GM18873 (cell line): ENCODE data around the gene SLC3A2.

Source experiments
- ATAC-seq: cut with Tn5 transposase; IDR thresholded peaks from one replicate; pipeline ENCODE4 v1.9.1; 2021; ENCODE audit warnings: mild to moderate bottlenecking, moderate library complexity, moderate number of reproducible peaks; ENCODE audit not compliant: unreplicated experiment, low FRiP score

Gene SLC3A2

GRCh38 chr11:62905927-62906531 lies 25.3 kb downstream of the SLC3A2 start:
- no peak for ATAC-seq

DNA sequence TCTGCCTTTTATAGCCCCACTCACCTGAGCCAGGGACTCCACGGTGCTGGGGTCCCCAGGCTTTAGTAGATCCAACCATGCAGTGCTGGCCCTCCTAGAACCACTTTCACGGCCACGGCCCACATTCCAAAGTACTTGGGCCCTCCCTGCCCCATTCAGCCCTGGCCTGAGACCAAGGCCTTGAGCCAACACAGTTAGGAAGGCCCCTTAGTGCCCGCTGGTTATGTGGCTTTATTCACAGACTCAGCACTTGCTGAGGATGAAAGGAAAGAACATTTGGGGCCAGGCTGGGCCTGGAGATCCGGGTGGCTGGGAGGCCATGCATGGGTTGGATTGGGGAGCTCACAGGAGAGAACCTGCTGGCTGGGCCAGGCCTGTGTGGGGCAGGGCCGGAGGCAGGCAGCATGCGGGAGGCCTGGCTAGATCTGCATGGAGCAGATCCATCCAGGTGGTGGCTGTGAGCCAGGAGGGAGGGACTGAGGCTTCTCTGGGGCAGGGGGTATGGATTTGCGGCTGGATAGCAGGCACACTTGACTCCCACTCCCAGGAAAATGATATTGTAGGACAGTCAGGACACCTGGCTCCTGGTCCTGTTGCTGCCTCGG lies 27.9 kb downstream of the SLC3A2 start:
- ATAC-seq: no peak

- no peak for ATAC-seq
Observed at GRCh38 chr11:62909107-62909894, 28.6 kb downstream of the SLC3A2 start.

DNA sequence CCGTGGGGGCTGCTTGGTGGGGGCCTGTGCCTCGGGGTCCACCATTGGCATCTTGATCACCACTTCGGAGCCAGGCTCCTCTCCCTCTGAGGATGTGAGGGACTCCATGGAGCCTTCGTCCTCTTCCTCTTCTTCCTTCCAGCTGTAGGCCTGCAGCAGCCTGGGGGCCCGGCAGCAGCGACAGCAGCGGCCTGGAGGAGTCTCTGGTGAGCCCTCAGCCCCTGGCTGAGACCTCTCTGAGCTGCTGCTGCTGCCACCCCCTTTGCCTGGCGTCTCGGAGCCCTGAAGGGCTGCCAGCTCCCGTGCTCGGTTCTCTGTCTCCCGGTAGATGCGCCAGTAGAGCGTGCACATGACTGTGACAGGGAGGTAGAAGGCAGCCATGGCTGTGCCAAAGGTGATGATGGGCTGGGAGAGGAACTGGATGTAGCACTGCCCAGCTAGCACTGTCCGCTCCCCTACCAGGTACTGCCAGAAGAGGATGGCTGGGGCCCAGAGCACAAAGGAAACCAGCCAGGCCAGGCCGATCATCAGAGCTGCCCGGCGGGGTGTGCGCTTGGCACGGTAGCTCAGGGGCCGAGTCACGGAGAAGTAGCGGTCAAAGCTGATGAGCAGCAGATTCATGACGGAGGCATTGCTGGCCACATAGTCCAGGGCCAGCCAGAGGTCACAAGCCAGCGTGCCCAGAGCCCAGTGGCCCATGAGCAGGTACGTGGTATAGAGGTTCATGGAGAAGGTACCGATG lies 29.6 kb downstream of the SLC3A2 start:
- no peak for ATAC-seq

DNA sequence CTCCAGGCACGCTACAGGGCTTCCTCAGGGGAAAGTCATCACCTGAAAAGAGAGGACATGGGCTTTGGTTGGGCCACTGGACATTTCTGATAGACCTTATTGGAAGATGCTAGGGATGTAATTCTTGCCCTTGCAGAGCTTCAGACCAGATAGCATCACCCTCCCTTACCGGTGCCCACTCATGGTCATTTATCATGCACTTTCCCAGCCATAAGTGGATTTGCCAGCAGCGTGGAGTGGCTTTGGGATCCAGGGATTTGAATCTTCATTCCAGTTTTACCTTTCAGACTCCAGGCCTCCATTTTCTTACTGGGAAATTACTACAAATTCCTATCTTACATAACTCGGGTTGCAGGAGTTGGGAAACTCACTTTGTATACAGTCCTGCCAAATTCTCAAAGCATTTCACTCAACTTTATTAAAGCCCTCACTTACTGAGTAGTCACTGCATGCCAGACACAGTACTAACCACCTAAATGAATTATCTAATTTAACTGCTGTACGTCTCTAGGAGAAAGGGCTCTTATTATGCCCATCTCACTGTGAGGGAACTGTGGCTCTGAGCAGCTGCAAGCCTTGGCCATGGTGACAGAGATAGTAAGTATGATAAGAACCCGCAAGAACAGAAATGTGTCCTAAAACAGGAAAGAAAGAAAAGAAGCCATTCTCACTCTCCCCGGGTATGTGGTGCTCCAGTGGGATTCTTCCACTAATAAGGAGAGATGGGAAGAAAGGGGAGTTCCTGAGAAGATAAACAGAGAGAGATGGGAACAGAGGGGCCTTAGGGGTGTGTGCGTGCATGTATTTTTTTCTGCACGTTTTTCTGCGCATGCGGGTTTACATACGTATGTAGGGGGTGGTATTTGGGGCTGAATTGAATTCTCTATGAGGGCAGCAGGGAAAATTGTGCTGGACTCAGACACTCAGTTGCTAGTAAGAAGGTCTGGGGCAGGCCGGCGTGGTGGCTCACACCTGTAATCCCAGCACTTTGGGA lies 30.7 kb downstream of the SLC3A2 start:
- ATAC-seq: no peak

- ATAC-seq: no peak
Observed at GRCh38 chr11:62912268-62912667, 31.6 kb downstream of the SLC3A2 start.

GRCh38 chr11:62914416-62914815 lies 33.7 kb downstream of the SLC3A2 start:
- ATAC-seq: no peak

DNA sequence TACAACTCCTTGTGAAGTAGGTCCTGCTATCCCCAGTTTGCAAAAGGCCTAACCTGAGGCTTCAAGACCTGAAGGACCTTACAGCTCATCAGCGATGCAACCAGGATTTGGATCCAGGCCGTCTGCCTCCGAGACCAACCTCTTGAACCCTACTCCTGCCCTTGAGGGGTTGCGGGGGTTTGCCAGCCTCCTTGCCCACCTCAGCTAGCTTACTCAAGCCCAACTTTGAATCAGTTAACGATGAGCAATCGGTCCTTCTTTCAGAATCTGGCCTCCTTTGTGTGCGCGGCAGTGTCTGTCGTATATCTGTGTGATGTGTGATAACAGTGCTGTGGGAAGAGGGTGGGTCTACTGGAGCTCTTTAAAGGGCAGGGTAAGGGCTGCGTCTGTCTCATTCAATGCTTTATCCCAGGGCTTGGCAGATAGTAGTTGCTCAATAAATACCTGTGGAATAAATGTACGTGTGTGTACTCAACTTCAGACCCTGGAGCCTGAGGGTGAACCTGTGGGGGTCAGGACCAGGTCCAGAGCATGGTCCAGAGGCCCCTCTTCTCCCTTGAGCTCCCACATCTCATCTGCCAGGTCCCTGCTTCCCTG lies 37.3 kb downstream of the SLC3A2 start:
- no peak for ATAC-seq

- ATAC-seq: no peak
Observed at GRCh38 chr11:62918531-62918930, 37.8 kb downstream of the SLC3A2 start.

GRCh38 chr11:62919476-62919875 lies 38.8 kb downstream of the SLC3A2 start:
- no peak for ATAC-seq

GRCh38 chr11:62919898-62920640 lies 39.4 kb downstream of the SLC3A2 start:
- no peak for ATAC-seq

GRCh38 chr11:62921201-62921572 lies 40.5 kb downstream of the SLC3A2 start, which contains the start of gene CHRM1:
Gene CHRM1 (minus strand): TSS chr11:62921363. CDS start chr11:62911100, 10,263 bp downstream.
- ATAC-seq: no peak

- no peak for ATAC-seq
Observed at GRCh38 chr11:62921573-62922188, 41.0 kb downstream of the SLC3A2 start.

GRCh38 chr11:62922189-62922589 lies 41.5 kb downstream of the SLC3A2 start:
- ATAC-seq: no peak

GRCh38 chr11:62922653-62923431 lies 42.1 kb downstream of the SLC3A2 start:
- ATAC-seq: no peak

DNA sequence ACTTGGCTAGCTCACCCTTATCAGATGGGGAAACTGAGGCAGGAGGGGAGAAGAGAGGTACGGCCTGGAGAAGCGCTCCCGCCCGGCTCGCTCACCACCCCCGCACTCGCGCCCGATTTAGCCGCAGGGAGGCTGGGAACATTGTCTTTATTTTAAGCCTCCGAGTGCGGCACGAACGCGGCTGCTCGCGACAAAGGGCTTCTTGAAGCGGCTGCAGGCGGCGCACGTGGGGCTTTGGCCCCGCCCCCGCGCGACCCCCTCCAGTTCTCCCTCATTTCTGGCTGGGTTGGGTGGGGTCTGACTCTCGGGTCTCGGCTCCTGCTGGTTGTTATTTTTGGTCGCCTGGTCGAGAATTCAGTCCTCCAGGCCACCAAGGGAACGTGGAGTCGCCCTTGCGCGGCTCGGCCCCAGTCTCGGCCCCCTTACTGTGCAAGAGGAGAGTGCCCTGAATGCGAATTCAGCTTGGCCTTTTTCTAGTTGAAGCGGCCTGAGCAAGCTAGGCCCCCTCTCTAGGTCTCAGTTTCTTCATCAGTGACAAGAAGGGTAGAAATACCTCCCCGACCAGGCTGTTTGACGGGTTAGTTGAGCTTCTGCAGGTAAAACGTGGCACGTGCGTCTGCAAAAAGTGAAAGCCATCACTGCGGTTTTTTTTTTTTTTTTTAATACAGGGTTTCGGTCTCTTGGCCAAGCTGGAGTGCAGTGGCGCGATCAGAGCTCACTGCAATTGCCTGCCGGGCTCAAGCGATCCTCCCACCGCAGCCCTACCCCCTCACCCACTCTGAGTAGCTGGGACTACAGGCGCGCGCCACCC lies 43.1 kb downstream of the SLC3A2 start:
- no peak for ATAC-seq

GRCh38 chr11:62925308-62925707 lies 44.6 kb downstream of the SLC3A2 start:
- ATAC-seq: no peak
